Trophoblast cell (in vitro differentiated cells and primary cell): ENCODE data around the gene C17orf100.
"Not testable (repeated sequence)": the region's sequence is repeated elsewhere in the genome, so short reads cannot be mapped to it uniquely, and the experiment has no call there.

Experiments used
- DNase-seq, 2 donors: peaks; one replicate each; pipeline ENCODE4 v3.0.0-alpha.2; 2016
- H2AFZ ChIP-seq: 2 replicates; pipeline ENCODE4 v1.6.1; 2013; ENCODE audit warnings: low read length, moderate library complexity, mild to moderate bottlenecking; ENCODE audit not compliant: insufficient read depth, poor library complexity
- H2AK5ac ChIP-seq: 2 replicates; pipeline ENCODE4 v1.6.1; 2013; ENCODE audit warnings: mild to moderate bottlenecking, low read length
- H2BK120ac ChIP-seq: 2 replicates; pipeline ENCODE4 v1.6.1; 2013; ENCODE audit warnings: low read length, mild to moderate bottlenecking, moderate library complexity; ENCODE audit not compliant: insufficient read depth, poor library complexity
- H2BK12ac ChIP-seq: 2 replicates; pipeline ENCODE4 v1.6.1; 2013; ENCODE audit warnings: mild to moderate bottlenecking, low read length, moderate library complexity
- H2BK5ac ChIP-seq: 2 replicates; pipeline ENCODE4 v1.6.1; 2013; ENCODE audit warnings: low read length, low read depth, moderate library complexity, mild to moderate bottlenecking; ENCODE audit not compliant: poor library complexity
- H3K14ac ChIP-seq: 2 replicates; pipeline ENCODE4 v1.6.1; 2013; ENCODE audit warnings: mild to moderate bottlenecking, low read length
- H3K18ac ChIP-seq: 2 replicates; pipeline ENCODE4 v1.6.1; 2013; ENCODE audit warnings: mild to moderate bottlenecking, low read length
- H3K23ac ChIP-seq: 2 replicates; pipeline ENCODE4 v1.6.1; 2013; ENCODE audit warnings: low read length
- H3K27ac ChIP-seq: 2 replicates; pipeline ENCODE4 v1.5.1; 2013; ENCODE audit warnings: low read depth, mild to moderate bottlenecking, inconsistent platforms, low read length, moderate library complexity
- H3K27me3 ChIP-seq: 2 replicates; pipeline ENCODE4 v1.6.1; 2013; ENCODE audit warnings: inconsistent platforms, mild to moderate bottlenecking, low read length, moderate library complexity; ENCODE audit not compliant: insufficient read depth
- H3K36me3 ChIP-seq, 2 experiments: 1 replicate in 1 of 2; 2 replicates in 1 of 2; pipeline ENCODE4 v1.6.1; 2013; ENCODE audit warnings: low read length in 2 of 2, mild to moderate bottlenecking in 2 of 2, moderate library complexity in 1 of 2; ENCODE audit not compliant: insufficient read depth in 2 of 2, control insufficient read depth in 1 of 2
- H3K4ac ChIP-seq: 2 replicates; pipeline ENCODE4 v1.6.1; 2013; ENCODE audit warnings: low read depth, mild to moderate bottlenecking, low read length, moderate library complexity
- H3K4me1 ChIP-seq, 2 experiments: 1 replicate in 1 of 2; 2 replicates in 1 of 2; pipeline ENCODE4 v1.6.1; 2013; ENCODE audit warnings: low read length in 2 of 2, mild to moderate bottlenecking in 2 of 2, moderate library complexity in 1 of 2; ENCODE audit not compliant: insufficient read depth in 2 of 2, control insufficient read depth in 1 of 2
- H3K4me2 ChIP-seq: 2 replicates; pipeline ENCODE4 v1.6.1; 2013; ENCODE audit warnings: inconsistent platforms, mild to moderate bottlenecking, low read length, moderate library complexity
- H3K4me3 ChIP-seq: 2 replicates; pipeline ENCODE4 v1.5.1; 2013; ENCODE audit warnings: mild to moderate bottlenecking, low read depth, low read length, inconsistent platforms
- H3K79me1 ChIP-seq: one replicate; pipeline ENCODE4 v1.6.1; 2013; ENCODE audit warnings: low read length
- H3K79me2 ChIP-seq: 2 replicates; pipeline ENCODE4 v1.6.1; 2013; ENCODE audit warnings: low read length, mild to moderate bottlenecking; ENCODE audit not compliant: control insufficient read depth, insufficient read depth, poor library complexity
- H3K9ac ChIP-seq: 2 replicates; pipeline ENCODE4 v1.6.1; 2013; ENCODE audit warnings: mild to moderate bottlenecking, low read length
- H3K9me3 ChIP-seq: 2 replicates; pipeline ENCODE4 v1.6.1; 2013; ENCODE audit warnings: low read depth, mild to moderate bottlenecking, control low read depth, inconsistent platforms, low read length; ENCODE audit not compliant: insufficient read depth
- H4K12ac ChIP-seq: 2 replicates; pipeline ENCODE4 v1.6.1; 2013; ENCODE audit warnings: low read depth, mild to moderate bottlenecking, low read length, moderate library complexity
- H4K8ac ChIP-seq: 2 replicates; pipeline ENCODE4 v1.6.1; 2013; ENCODE audit warnings: low read depth, mild to moderate bottlenecking, low read length, moderate library complexity
- H4K91ac ChIP-seq: one replicate; pipeline ENCODE4 v1.6.1; 2013; ENCODE audit warnings: low read depth, mild to moderate bottlenecking, low read length, moderate library complexity
- WGBS: extraction: QIAGEN DNeasy Blood & Tissue Kit; methylation state at CpG from one replicate; pipeline ENCODE4 v1.1.7; 2013; ENCODE audit warnings: missing lambda C conversion rate; ENCODE audit not compliant: insufficient read length, insufficient coverage; ENCODE audit errors: extremely low coverage; 5-methylcytosine and 5-hydroxymethylcytosine counted together

The C17orf100 gene

GRCh38 chr17:6691546-6691945 lies 40.0 kb downstream of the C17orf100 start:
- WGBS: no CpG with 5 or more reads among the region's 3 CpGs
- Histone ChIP-seq H3K79me2 (no peaks in the 10 kb centered on the region), H3K4me2 (no peak overlapping the region), H3K23ac (no peak overlapping the region), H3K4me1 (no peaks in the 10 kb centered on the region), H3K9ac (no peak overlapping the region), H3K4ac (no peak overlapping the region), H4K12ac (no peak overlapping the region), H4K91ac (no peak overlapping the region), H3K18ac (no peak overlapping the region), H2BK120ac (no peak overlapping the region), H3K36me3 (no peaks in the 10 kb centered on the region), H2BK5ac (no peak overlapping the region), H2BK12ac (no peak overlapping the region), H3K9me3 (no peaks in the 10 kb centered on the region), H3K79me1 (no peaks in the 10 kb centered on the region), H3K27ac (no peak overlapping the region), H3K4me3 (no peak overlapping the region), H2AFZ (no peak overlapping the region), H3K14ac (no peak overlapping the region), H3K27me3 (no peaks in the 10 kb centered on the region), H2AK5ac (no peak overlapping the region), H4K8ac (no peak overlapping the region)
- DNase-seq: no peak

- not testable (repeated sequence) for H4K8ac ChIP-seq, DNase-seq, H3K4me2 ChIP-seq, H3K18ac ChIP-seq, H2BK120ac ChIP-seq, H3K4ac ChIP-seq, H2BK5ac ChIP-seq, H3K79me2 ChIP-seq, H4K12ac ChIP-seq, H2AK5ac ChIP-seq, H3K4me1 ChIP-seq, H3K9ac ChIP-seq, H3K36me3 ChIP-seq, H2AFZ ChIP-seq, H3K27ac ChIP-seq, H3K79me1 ChIP-seq, H2BK12ac ChIP-seq, H3K4me3 ChIP-seq, H3K14ac ChIP-seq, H3K23ac ChIP-seq, H3K27me3 ChIP-seq, H3K9me3 ChIP-seq, H4K91ac ChIP-seq
- WGBS: no CpG with 5 or more reads among the region's 6 CpGs
Observed at GRCh38 chr17:6691958-6692357, 40.4 kb downstream of the C17orf100 start.

GRCh38 chr17:6695051-6695450 lies 43.5 kb downstream of the C17orf100 start:
- no peaks in the 10 kb centered on the region for H3K9me3 ChIP-seq
- no peak overlapping the region for H3K4me3 ChIP-seq
- no CpG with 5 or more reads among the region's 2 CpGs for WGBS
- no peaks in the 10 kb centered on the region for H3K27me3 ChIP-seq
- H3K79me2 ChIP-seq: no peaks in the 10 kb centered on the region
- H3K14ac ChIP-seq: no peak overlapping the region
- H3K4me2 ChIP-seq: no peak overlapping the region
- no peaks in the 10 kb centered on the region for H3K79me1 ChIP-seq
- no peak overlapping the region for H4K8ac ChIP-seq
- no peak overlapping the region for H3K23ac ChIP-seq
- H2AK5ac ChIP-seq: no peak overlapping the region
- no peak overlapping the region for H2AFZ ChIP-seq
- H4K91ac ChIP-seq: no peak overlapping the region
- no peak overlapping the region for H3K4ac ChIP-seq
- no peak overlapping the region for H2BK120ac ChIP-seq
- DNase-seq: no peak
- no peak overlapping the region for H3K27ac ChIP-seq
- no peak overlapping the region for H3K18ac ChIP-seq
- no peak overlapping the region for H4K12ac ChIP-seq
- H3K36me3 ChIP-seq: no peaks in the 10 kb centered on the region
- no peak overlapping the region for H2BK5ac ChIP-seq
- no peak overlapping the region for H3K9ac ChIP-seq
- no peaks in the 10 kb centered on the region for H3K4me1 ChIP-seq
- H2BK12ac ChIP-seq: no peak overlapping the region

GRCh38 chr17:6695565-6695964 lies 44.0 kb downstream of the C17orf100 start:
- no peak overlapping the region for H3K18ac ChIP-seq
- peaks cover 3 to 4% of the 10 kb centered on the region in 2 experiments for H3K4me1 ChIP-seq
- no peak overlapping the region for H3K23ac ChIP-seq
- H3K4me2 ChIP-seq: no peak overlapping the region
- H3K79me2 ChIP-seq: no peaks in the 10 kb centered on the region
- no peaks in the 10 kb centered on the region for H3K27me3 ChIP-seq
- no peak overlapping the region for H4K91ac ChIP-seq
- no peak overlapping the region for H4K12ac ChIP-seq
- H3K36me3 ChIP-seq: no peaks in the 10 kb centered on the region
- no peak overlapping the region for H2AK5ac ChIP-seq
- H3K79me1 ChIP-seq: peaks cover 2% of the 10 kb centered on the region
- no peak overlapping the region for H3K27ac ChIP-seq
- H2BK5ac ChIP-seq: no peak overlapping the region
- H2AFZ ChIP-seq: no peak overlapping the region
- WGBS: no CpG with 5 or more reads among the region's 13 CpGs
- no peak for DNase-seq
- no peak overlapping the region for H4K8ac ChIP-seq
- H2BK120ac ChIP-seq: no peak overlapping the region
- no peak overlapping the region for H3K4me3 ChIP-seq
- H3K4ac ChIP-seq: no peak overlapping the region
- H3K9ac ChIP-seq: no peak overlapping the region
- H3K9me3 ChIP-seq: no peaks in the 10 kb centered on the region
- no peak overlapping the region for H2BK12ac ChIP-seq
- H3K14ac ChIP-seq: no peak overlapping the region
